B cell (primary cell): Measurements from ENCODE around the gene GNA14. TPM values are rescaled to one million over a fixed set of nuclear protein-coding genes. Genes with fewer than 3 reads are reported as not detected.

Experiments used
- ATAC-seq: fragments of 200-7000 bp; cut with Tn5 transposase; one replicate; pipeline ENCODE4 v1.10.0; 2021; ENCODE audit warnings: low read depth, mild to moderate bottlenecking, moderate number of reproducible peaks, moderate library complexity
- CTCF ChIA-PET: fragments of 350-600 bp; sonication (Branson Sonifier 250); formaldehyde crosslinking; loops from one replicate; lab custom pipeline; 2021; ENCODE audit warnings: antibody characterized with exemption, inconsistent platforms; lab: Charles Lee
- POLR2A ChIA-PET: fragments of 350-600 bp; sonication (Branson Sonifier 250); formaldehyde crosslinking; loops from one replicate; lab custom pipeline; 2021; ENCODE audit warnings: antibody characterized with exemption; lab: Charles Lee
- DNase-seq: peaks from one replicate; pipeline ENCODE4 v3.0.0; 2013
- H2AFZ ChIP-seq: 2 replicates; pipeline ENCODE4 v1.6.1; 2012; ENCODE audit warnings: mild to moderate bottlenecking, low read depth, low read length; ENCODE audit not compliant: insufficient read depth, poor library complexity, severe bottlenecking
- H3K27ac ChIP-seq, 2 donors: 1 replicate in 1 of 2; 2 replicates in 1 of 2; pipeline ENCODE4 v1.5.1; 2012 to 2013; ENCODE audit warnings: low read length in 2 of 2, mild to moderate bottlenecking in 2 of 2, moderate library complexity in 1 of 2
- H3K27me3 ChIP-seq, 4 experiments: fragments of 200-600 bp in 1 of 4; sonication (generic) in 1 of 4; replicated peaks in 1 of 4; 1 replicate in 2 of 4; 2 replicates in 2 of 4; pipeline versions ENCODE4 v1.6.1 to v1.7.0; 2013 to 2016; ENCODE audit warnings: low read length in 3 of 4, mild to moderate bottlenecking in 2 of 4, mixed read lengths in 1 of 4, moderate library complexity in 1 of 4; ENCODE audit not compliant: insufficient read depth in 4 of 4, control insufficient read depth in 3 of 4; ENCODE audit errors: control extremely low read depth in 1 of 4
- H3K36me3 ChIP-seq, 2 experiments: replicated peaks in 1 of 2; 1 replicate in 1 of 2; 2 replicates in 1 of 2; pipeline versions ENCODE4 v1.6.1 to v1.7.1; 2013; ENCODE audit warnings: low read length in 1 of 2; ENCODE audit not compliant: insufficient read depth in 2 of 2, control insufficient read depth in 1 of 2; ENCODE audit errors: control extremely low read depth in 1 of 2, extremely low read depth in 1 of 2
- H3K4me1 ChIP-seq, 2 donors: fragments of 200-600 bp in 1 of 2; sonication (generic) in 1 of 2; 1 replicate in 1 of 2; 2 replicates in 1 of 2; pipeline versions ENCODE4 v1.5.1 to v1.6.1; 2013 to 2017; ENCODE audit warnings: low read length in 2 of 2; ENCODE audit not compliant: control insufficient read depth in 2 of 2, insufficient read depth in 2 of 2
- H3K4me2 ChIP-seq: replicated peaks from 2 replicates; pipeline ENCODE3; 2012; ENCODE audit warnings: mild to moderate bottlenecking, low read depth, low read length; ENCODE audit not compliant: poor library complexity, severe bottlenecking
- H3K4me3 ChIP-seq, 5 experiments: fragments of 200-600 bp in 1 of 5; sonication (generic) in 1 of 5; 1 replicate in 3 of 5; 2 replicates in 2 of 5; pipeline versions ENCODE4 v1.5.1 to v1.7.0; 2011 to 2016; ENCODE audit warnings: low read length in 4 of 5, mild to moderate bottlenecking in 4 of 5, low read depth in 2 of 5, control low read depth in 1 of 5, moderate library complexity in 1 of 5; ENCODE audit not compliant: insufficient read depth in 1 of 5; ENCODE audit errors: control extremely low read depth in 1 of 5, extremely low read depth in 1 of 5
- H3K79me2 ChIP-seq: fragments of 200-600 bp; sonication (generic); one replicate; pipeline ENCODE4 v1.6.0; 2016; ENCODE audit warnings: low read length; ENCODE audit not compliant: control insufficient read depth, insufficient read depth
- H3K9ac ChIP-seq: fragments of 200-600 bp; sonication (generic); 2 replicates; pipeline ENCODE4 v1.6.1; 2017; ENCODE audit warnings: mild to moderate bottlenecking, low read length, moderate library complexity
- H3K9me3 ChIP-seq, 3 donors: one replicate each; pipeline versions ENCODE4 v1.6.1 to v1.7.1; 2013; ENCODE audit warnings: low read length in 2 of 3; ENCODE audit not compliant: control insufficient read depth in 2 of 3, insufficient read depth in 1 of 3; ENCODE audit errors: control extremely low read depth in 1 of 3
- H4K20me1 ChIP-seq: 2 replicates; pipeline ENCODE4 v1.6.0; 2012; ENCODE audit warnings: mild to moderate bottlenecking, low read length; ENCODE audit not compliant: insufficient read depth, control insufficient read depth, poor library complexity, severe bottlenecking
- H3K27ac Mint-ChIP-seq: one replicate; pipeline ENCODE4 v1.8.0; 2021; ENCODE audit warnings: mixed read lengths
- H3K27me3 Mint-ChIP-seq: one replicate; pipeline ENCODE4 v1.8.0; 2021; ENCODE audit warnings: mixed read lengths
- H3K4me1 Mint-ChIP-seq: one replicate; pipeline ENCODE4 v1.8.0; 2021; ENCODE audit warnings: mixed read lengths
- H3K4me3 Mint-ChIP-seq: one replicate; pipeline ENCODE4 v1.8.0; 2021; ENCODE audit warnings: mixed read lengths
- H3K9me3 Mint-ChIP-seq: one replicate; pipeline ENCODE4 v1.8.0; 2022; ENCODE audit warnings: mixed read lengths; ENCODE audit not compliant: insufficient read depth
- CTCF ChIP-seq: fragments of 200-600 bp; IDR thresholded peaks from one replicate; pipeline ENCODE4 v1.8.0; 2022; ENCODE audit warnings: antibody characterized with exemption, mild to moderate bottlenecking
- EZH2 ChIP-seq: IDR thresholded peaks from 2 replicates; pipeline ENCODE4 v1.6.1; 2012; ENCODE audit warnings: borderline replicate concordance, low read depth, mild to moderate bottlenecking, moderate library complexity, low read length; ENCODE audit not compliant: insufficient read depth, poor library complexity, severe bottlenecking
- WGBS: methylation state at CpG from one replicate; pipeline ENCODE4 v1.1.5; 2013; ENCODE audit warnings: missing lambda C conversion rate; ENCODE audit not compliant: insufficient coverage; 5-methylcytosine and 5-hydroxymethylcytosine counted together
- intact Hi-C: fragments of 100-400 bp; cut with micrococcal nuclease; formaldehyde crosslinking; loops from one replicate; pipeline ENCODE4 v1.10.0; 2022
- polyA plus RNA-seq: library from polyadenylated mRNA; depleted of rRNA; stranded (reverse); fragments of >200 nt; gene quantifications from 2 replicates; pipeline ENCODE4 v1.2.3, GENCODE V29; 2012
- total RNA-seq, 2 donors: library from RNA; stranded (reverse); fragments of 120-200 nt in 1 of 2; gene quantifications; 1 replicate in 1 of 2; 2 replicates in 1 of 2; pipeline versions ENCODE4 v1.2.3 to v1.2.4, GENCODE V29; 2013 to 2022

Gene GNA14
- total and polyA plus RNA-seq, 2 donors (not counting 1 experiment from before 2014, with no cell fraction given): not detected

GRCh38 chr9:77667151-77667550 is 19.0 kb upstream of the GNA14 start:
- Histone ChIP-seq H3K79me2 (no peaks in the 10 kb centered on the region), H3K9me3 (no peaks in the 10 kb centered on the region), H3K4me3 (no peak overlapping the region), H3K27me3 (no peaks in the 10 kb centered on the region), H4K20me1 (no peaks in the 10 kb centered on the region), H2AFZ (no peak overlapping the region), H3K36me3 (no peaks in the 10 kb centered on the region), H3K9ac (no peak overlapping the region), H3K4me2 (no peak overlapping the region), H3K27ac (no peak overlapping the region), H3K4me1 (no peaks in the 10 kb centered on the region)
- CTCF ChIA-PET: no interaction called here
- intact Hi-C loops: no loop called here
- Mint-ChIP-seq H3K4me3 (no peak overlapping the region), H3K4me1 (no peaks in the 10 kb centered on the region), H3K27ac (no peak overlapping the region), H3K27me3 (peaks cover 6% of the 10 kb centered on the region), H3K9me3 (no peaks in the 10 kb centered on the region)
- POLR2A ChIA-PET: no interaction called here
- ATAC-seq (no peak), DNase-seq (no peak)
- WGBS: no CpG with 5 or more reads among the region's 1 CpG
- TF ChIP-seq CTCF: no peak
- TF ChIP-seq EZH2: no peak

GRCh38 chr9:77663754-77664153 is 15.6 kb upstream of the GNA14 start:
- Histone ChIP-seq H3K27ac (no peak overlapping the region), H3K79me2 (no peaks in the 10 kb centered on the region), H3K9me3 (no peaks in the 10 kb centered on the region), H3K4me3 (no peak overlapping the region), H3K36me3 (no peaks in the 10 kb centered on the region), H3K27me3 (no peaks in the 10 kb centered on the region), H3K4me1 (no peaks in the 10 kb centered on the region), H3K9ac (no peak overlapping the region), H3K4me2 (no peak overlapping the region), H2AFZ (no peak overlapping the region), H4K20me1 (no peaks in the 10 kb centered on the region)
- POLR2A ChIA-PET: no interaction called here
- Mint-ChIP-seq H3K27ac (no peak overlapping the region), H3K27me3 (peaks cover 6% of the 10 kb centered on the region), H3K4me1 (no peaks in the 10 kb centered on the region), H3K9me3 (no peaks in the 10 kb centered on the region), H3K4me3 (no peak overlapping the region)
- intact Hi-C loops: no loop called here
- 79% methylated on average over 2 of the region's 5 CpGs for WGBS
- CTCF ChIA-PET: no interaction called here
- TF ChIP-seq EZH2 (no peak), CTCF (no peak)
- ATAC-seq: no peak
- DNase-seq: no peak
